ENCODE measurements around the gene VPS26A. TPM values are rescaled to one million over a fixed set of nuclear protein-coding genes. Genes with fewer than 3 reads are reported as not detected.

VPS26A gene
- 35.4 and 38.5 TPM in 2 replicates for total RNA-seq

DNA sequence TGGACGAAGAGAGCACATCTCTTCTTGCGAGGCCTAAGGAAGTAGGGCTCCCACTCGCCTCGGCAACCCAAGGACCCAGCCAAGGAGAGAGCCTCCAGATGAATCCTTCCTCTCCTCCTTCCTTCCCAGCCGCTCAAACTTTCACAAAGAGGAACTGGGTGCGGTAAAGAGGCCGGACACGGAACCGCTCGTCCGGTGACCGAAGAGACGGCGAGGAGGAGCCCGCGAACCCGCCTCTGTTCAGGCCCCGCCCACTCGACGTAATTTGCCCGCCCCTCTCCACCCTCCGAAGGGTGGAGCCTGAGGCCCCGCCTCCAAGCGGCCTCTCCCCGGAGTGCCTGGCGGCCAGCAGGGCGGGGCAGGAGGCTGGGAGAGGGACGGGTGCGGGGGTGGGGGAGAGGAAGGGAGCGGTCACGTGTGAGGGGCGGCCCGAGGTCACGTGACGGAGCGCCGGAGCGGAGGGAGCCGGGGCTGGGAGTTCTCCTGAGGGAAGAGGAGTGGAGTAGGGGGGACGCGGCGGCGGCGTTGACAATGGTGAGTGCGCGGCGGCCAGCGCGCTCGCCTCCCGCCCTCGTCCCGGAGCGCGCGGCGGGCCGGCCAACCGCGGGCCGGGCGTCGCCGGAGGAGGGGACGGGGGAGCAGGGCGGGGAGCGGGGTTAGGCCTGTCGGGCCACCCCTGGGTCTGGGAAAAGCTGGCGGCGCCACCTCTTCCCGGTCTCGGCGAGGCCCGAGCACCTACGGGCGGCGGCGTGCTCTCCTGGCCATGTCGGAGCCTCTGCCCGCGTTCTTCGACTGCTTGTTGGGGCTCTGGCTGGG is at the start of gene VPS26A:
Gene VPS26A, plus strand, starts transcription at position 432 of the 816 bp plus-strand sequence. Its CDS starts 100 bp downstream, at position 532.
- intact Hi-C loops (cut with micrococcal nuclease): loop anchor here (1.0 to 5.0 kb wide), 12 partner anchors 31 to 597 kb away; partner anchors contain the start of genes CCAR1, DDX21, DDX50 and KIFBP

- intact Hi-C loops (cut with micrococcal nuclease): no loop called here
Observed at GRCh38 chr10:69074532-69074931, 49.4 kb upstream of the VPS26A start.

DNA sequence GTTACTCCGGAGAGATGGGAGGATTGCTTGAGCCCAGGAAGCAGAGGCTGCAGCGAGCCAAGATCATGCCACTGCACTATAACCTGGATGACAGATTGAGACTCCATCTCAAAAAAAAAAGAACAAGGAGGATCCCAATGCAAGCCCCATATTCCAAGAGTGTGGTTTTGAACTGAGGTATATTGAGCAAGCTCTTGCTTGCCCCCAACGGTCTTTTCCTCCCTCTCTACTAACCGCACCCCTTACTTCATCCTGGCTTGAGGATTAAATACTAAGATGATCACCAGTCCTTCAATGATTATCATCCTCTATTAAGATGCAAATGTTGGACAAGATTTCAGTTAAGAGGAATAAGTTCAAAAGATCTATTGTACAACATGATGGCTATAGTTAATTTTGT is 48.5 kb upstream of the VPS26A start:
- intact Hi-C loops (cut with micrococcal nuclease): no loop called here

DNA sequence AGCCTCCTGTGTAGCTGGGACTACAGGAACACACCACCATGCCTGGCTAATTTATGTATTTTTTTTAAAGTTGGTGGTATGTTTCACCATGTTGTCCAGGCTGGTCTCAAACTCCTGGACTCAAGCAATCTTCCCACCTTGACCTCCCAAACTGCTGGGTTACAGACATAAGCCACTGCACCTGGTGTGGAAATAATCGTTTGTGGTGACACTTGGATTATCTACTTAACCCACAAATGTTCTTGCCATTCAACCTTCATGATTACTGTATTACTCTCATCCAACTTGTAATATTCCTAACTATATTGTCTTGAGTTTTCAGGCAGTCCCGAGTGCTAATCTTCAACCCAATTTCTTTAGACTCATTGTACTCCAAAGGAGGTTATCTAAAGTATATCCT is 45.7 kb upstream of the VPS26A start:
- intact Hi-C loops (cut with micrococcal nuclease): no loop called here

DNA sequence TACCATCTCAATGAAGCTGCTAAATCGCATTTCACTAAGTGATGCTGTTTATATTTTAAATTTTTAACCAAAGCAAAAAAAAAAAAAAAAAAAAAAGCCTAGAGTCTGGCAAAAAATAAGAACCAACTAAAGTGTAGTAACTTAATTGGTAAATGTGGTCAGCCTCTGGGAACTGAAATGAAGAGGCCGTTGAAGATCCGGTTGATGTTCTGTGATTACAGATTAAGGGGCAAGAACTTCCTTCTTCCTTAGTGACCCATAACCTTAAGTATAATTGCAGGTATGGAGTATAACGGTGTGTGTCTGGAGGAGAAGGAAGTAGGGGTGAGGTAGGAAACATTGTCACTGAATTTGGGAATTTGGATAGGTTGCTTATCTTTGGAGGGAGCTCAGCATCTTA is 43.8 kb upstream of the VPS26A start:
- intact Hi-C loops (cut with micrococcal nuclease): no loop called here

DNA sequence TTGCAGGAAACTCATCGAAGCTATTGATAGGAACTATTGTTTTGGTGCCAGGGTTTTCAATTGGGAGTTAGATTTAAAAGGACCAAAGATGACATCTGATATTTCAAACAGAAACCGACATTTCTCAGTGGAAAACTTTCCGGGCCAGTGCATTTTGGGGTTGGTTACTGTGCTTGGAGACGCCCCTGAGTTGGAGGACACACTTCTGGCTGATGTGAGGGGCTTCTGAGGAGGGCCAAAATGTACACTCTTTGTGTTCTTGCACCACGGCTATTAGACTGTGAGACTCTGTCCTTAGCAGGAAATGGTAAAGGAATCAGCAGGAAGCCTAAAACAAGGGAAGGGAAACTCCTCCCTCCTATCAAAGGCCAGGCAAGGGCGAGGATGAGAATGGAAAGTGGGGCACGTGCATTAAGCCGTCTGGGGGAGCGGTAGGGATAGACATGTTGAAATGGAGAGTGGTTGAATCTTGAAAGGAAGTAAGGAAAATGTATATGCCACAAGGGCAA is 37.9 kb upstream of the VPS26A start:
- intact Hi-C loops (cut with micrococcal nuclease): loop anchor here (2.0 kb wide), 1 partner anchor 25 kb away; no protein-coding TSS in a partner anchor

DNA sequence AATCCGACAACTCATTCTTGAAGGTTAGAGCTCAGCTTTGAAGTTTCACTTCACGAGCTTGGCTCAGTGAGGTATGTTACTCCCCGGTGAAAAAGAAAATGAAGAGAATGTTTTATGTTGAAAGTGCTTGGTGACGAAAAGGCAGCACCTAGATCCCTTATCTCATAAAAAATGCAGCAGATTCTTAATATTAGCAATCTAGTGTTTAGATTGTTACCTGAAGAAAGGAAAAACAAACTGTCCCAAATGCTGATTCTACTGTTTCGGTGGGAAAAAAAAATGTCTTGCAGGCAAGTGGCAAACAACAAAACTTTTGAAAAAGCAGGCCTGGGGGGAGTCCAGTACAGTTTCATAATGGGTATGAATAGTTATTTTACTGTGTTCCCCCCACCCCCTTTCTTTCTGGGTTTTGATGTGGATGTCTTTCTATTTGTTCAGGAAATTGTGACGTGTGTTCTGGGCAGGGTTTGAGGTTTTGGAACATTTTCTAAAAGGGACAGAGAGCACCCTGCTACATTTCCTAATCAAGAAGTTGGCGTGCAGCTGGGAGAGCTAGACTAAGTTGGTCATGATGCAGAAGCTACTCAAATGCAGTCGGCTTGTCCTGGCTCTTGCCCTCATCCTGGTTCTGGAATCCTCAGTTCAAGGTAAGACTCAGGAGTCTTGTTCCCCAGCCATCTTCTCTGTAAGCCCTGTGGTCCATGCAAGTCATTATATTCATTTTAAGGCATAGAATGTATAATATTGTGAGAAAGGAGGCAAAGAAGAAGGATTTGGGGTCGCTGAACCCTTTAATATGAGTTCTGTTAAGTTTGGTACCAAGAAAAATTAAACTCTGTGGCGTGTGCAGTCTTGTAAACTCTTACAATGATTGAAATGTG is 36.1 kb upstream of the VPS26A start, which contains the start of gene SRGN:
Gene SRGN, plus strand, starts transcription at position 514 of the 881 bp plus-strand sequence. Its CDS starts 55 bp downstream, at position 569.
- intact Hi-C loops (cut with micrococcal nuclease): loop anchor here (1.0 to 2.0 kb wide), 3 partner anchors 27 to 99 kb away; partner anchors contain the start of genes KIFBP and SUPV3L1

DNA sequence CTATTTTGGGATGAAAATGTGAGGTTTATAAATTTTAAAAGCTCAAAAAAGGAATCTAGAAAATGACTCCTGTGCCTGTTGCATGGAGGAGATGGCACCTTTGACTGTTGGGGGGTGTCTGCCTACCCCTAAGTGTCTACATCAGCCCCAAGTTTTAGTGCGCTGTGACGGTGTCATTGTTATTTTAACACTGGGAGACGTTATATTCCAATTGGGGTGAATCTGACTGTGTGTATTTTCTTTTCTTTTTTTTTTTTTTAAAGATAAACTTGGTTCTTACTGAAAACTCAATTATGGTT is 35.6 kb upstream of the VPS26A start:
- intact Hi-C loops (cut with micrococcal nuclease): loop anchor here (1.0 to 2.0 kb wide), 2 partner anchors 92 to 100 kb away; partner anchors contain the start of genes KIFBP and SUPV3L1

DNA sequence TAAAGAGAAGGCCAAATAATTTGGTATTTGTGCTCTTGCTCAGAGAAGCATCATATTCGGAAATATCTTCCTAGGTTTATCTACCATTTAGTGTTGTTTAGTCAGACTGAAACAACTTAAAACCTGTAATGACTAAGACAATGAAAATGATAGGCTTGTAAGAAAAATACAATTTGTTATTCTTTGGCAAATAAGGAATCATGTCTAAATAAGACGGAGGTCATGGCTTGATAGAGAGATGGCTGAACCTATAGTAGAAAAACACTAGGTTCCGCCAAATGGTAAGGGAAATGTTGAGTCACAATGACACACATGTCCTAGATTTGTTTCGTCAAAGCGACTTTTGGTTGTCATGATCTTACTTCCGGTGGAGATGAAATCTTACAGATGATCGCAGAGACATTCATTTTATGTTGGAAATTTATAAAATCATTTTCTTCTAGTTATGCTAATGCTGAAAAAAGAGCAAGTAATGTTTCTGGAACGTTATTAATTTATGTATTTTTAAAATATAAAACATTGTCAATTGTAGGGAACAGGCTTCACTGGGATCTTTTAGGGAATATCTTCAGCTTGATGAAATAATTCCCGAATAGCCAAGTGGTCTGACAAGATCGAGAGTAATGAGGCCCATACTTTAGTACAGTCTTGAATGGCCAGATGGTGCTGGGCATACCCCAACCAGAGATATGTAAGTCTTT is 35.0 kb upstream of the VPS26A start:
- intact Hi-C loops (cut with micrococcal nuclease): loop anchor here (1.0 to 2.0 kb wide), 2 partner anchors 91 to 100 kb away; partner anchors contain the start of genes KIFBP and SUPV3L1

GRCh38 chr10:69089638-69090599 is 34.1 kb upstream of the VPS26A start:
- intact Hi-C loops (cut with micrococcal nuclease): loop anchor here (1.0 to 10.0 kb wide), 6 partner anchors 29 to 315 kb away; partner anchors contain the start of genes DDX21, KIFBP and VPS26A

DNA sequence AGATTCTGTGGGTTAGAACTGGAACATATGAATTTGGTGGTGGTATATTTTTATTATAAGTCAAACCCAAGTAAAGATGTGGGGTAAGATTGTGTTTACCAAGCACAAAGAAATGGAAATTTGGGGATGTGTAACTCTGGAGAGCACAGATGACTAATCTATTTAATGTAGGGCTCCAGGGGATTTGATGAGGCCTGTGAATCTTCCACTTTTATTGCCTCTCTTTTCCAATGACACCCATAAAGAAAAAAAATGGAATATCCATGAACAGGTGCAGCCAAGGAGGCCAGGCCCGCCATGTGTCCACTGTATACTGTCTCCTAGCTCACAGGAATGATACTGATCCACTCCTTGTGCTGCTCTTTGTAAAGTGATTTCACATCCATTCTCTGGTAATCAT is 33.3 kb upstream of the VPS26A start:
- intact Hi-C loops (cut with micrococcal nuclease): loop anchor here (1.0 to 10.0 kb wide), 5 partner anchors 29 to 314 kb away; partner anchors contain the start of genes DDX21 and VPS26A

GRCh38 chr10:69091143-69091651 is 32.8 kb upstream of the VPS26A start:
- intact Hi-C loops (cut with micrococcal nuclease): loop anchor here (10.0 kb wide), 1 partner anchor 314 kb away; no protein-coding TSS in a partner anchor

DNA sequence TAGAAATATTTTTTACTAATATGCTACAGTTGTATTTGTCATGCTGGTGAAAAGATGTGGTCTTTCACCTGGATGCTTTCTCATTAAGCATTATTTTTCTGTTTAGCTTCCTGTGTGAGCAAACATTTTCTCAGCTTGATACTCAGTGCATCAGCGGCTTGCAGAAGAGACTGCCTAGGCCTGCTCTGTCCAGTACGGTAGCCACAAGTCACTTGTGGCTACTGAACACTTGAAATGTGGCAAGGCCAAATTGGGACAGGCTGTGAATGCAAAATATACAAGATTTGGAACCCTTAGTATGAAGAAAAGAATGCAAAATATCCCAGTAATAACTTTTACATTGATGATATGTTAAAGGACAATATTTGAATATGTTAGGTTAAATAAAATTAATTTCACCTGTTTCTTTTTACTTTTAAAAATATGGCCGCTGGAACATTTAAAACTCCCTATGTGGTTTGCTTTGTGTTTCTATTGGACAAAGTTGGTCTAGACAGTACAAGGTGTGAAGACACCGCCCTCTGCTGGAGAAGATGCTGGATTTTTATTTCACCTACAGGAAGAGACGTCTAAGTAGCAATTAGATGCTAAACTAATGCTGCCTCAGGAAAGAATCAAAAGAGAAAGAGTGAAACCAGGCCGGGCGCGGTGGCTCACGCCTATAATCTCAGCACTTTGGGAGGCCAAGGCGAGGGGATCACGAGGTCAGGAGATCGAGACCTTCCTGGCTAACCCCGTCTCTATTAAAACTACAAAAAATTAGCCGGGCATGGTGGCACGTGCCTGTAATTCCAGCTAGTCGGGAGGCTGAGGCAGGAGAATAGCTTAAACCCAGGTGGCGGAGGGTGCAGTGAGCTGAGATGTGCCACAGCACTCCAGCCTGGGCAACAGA is 30.8 kb upstream of the VPS26A start:
- intact Hi-C loops (cut with micrococcal nuclease): loop anchor here (1.0 to 10.0 kb wide), 5 partner anchors 30 to 312 kb away; partner anchors contain the start of gene DDX50

DNA sequence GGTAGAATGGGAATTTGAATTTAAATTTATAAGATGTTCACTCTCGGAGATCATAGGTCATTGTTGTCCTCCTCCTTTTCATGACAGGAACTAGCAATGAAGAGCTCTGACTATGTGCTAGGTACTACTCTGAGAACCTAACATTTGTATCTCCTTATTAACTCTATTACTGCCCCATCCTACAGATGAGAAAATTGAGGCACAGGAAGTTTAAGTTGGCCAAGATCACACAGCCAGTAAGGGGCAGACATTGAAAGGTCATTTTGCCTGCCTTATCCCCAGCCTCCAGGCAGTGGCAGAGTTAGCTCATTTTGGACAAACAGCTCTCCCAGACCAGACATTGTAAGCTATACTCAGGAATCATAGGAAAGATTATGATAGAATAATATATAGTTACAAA is 30.0 kb upstream of the VPS26A start:
- intact Hi-C loops (cut with micrococcal nuclease): loop anchor here (1.0 to 10.0 kb wide), 5 partner anchors 29 to 311 kb away; partner anchors contain the start of gene DDX50

- intact Hi-C loops (cut with micrococcal nuclease): loop anchor here (10.0 kb wide), 1 partner anchor 309 kb away; no protein-coding TSS in a partner anchor
Observed at GRCh38 chr10:69096045-69096444, 27.9 kb upstream of the VPS26A start.

DNA sequence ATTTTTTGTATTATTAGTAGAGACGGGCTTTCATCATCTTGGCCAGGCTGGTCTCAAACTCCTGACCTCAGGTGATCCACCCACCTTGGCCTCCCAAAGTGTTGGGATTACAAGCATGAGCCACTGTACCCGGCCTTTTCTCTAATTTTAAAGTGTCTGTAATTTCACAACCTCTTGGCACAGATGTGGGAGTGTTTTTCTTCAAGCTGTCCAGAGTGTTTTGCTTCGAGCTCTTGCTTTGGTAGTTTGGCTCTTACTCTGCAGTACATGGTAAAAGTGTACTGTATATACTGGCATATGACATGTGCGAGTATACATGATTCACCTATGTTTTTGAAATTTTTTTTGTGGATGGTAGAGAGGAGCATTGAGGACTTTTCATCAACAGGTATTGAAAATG is 26.2 kb upstream of the VPS26A start:
- intact Hi-C loops (cut with micrococcal nuclease): loop anchor here (10.0 kb wide), 1 partner anchor 307 kb away; no protein-coding TSS in a partner anchor

DNA sequence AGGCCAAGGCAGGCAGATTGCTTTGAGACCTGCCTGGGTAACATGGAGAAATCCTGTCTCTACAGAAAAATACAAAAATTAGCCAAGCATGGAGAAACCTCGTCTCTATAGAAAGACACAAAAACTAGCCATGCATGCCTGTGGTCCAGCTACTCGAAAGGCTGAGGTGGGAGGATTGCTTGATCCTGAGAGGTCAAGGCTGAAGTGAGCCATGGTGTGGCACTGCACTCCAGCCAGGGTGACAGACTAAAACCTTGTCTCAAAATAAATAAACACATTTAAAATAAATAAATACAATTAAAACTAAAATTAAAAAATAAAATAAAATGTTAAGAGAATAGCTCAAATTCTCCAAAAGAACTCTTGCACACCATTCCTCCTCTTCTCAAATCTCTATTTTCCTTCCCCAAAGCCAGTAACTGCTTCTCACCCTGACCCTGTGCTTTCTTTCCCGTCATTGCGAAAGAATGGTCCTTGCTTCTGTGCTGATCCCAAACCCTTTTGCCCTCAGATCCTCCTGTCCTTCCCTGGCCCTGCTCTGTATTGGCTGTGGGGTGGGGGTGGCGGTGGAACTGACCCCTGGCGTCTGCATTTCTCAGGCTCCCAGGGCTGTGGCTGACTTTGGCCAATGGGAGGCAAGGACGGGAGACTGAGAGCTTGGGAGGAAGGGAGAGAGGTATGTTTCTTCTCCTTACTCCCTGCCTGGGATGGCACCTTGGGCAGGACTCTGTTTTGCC is 23.7 kb upstream of the VPS26A start:
- intact Hi-C loops (cut with micrococcal nuclease): no loop called here
